Stimulated activated CD8-positive, alpha-beta memory T cell treated with anti-CD3 and anti-CD28 coated beads, Interleukin-7, amount 100 ng/mL, for 4 hours (primary cell): Measurements from ENCODE around the gene NEGR1.

Experiments
- DNase-seq, 2 donors: peaks; one replicate each; pipeline ENCODE4 v3.0.0-alpha.2; 2020; ENCODE audit warnings: low read depth in 2 of 2

Gene NEGR1

GRCh38 chr1:71565831-71566230 is 716.5 kb downstream of the NEGR1 start:
- DNase-seq = no peak

GRCh38 chr1:71565262-71565661 is 717.1 kb downstream of the NEGR1 start:
- no peak for DNase-seq

GRCh38 chr1:71562298-71562697 is 720.0 kb downstream of the NEGR1 start:
- DNase-seq = no peak

- DNase-seq = no peak
Observed at GRCh38 chr1:71561729-71562128, 720.6 kb downstream of the NEGR1 start.

- DNase-seq = no peak
Observed at GRCh38 chr1:71561206-71561605, 721.1 kb downstream of the NEGR1 start.

GRCh38 chr1:71559880-71560279 is 722.5 kb downstream of the NEGR1 start:
- DNase-seq = no peak

- no peak for DNase-seq
Observed at GRCh38 chr1:71557138-71557537, 725.2 kb downstream of the NEGR1 start.

- no peak for DNase-seq
Observed at GRCh38 chr1:71548398-71548890, 733.9 kb downstream of the NEGR1 start.

- DNase-seq = no peak
Observed at GRCh38 chr1:71542155-71542554, 740.2 kb downstream of the NEGR1 start.

- no peak for DNase-seq
Observed at GRCh38 chr1:71533950-71534349, 748.4 kb downstream of the NEGR1 start.

GRCh38 chr1:71532343-71532742 is 750.0 kb downstream of the NEGR1 start:
- DNase-seq = no peak

GRCh38 chr1:71526824-71527223 is 755.5 kb downstream of the NEGR1 start:
- DNase-seq = no peak

- no peak for DNase-seq
Observed at GRCh38 chr1:71522721-71523120, 759.6 kb downstream of the NEGR1 start.

- no peak for DNase-seq
Observed at GRCh38 chr1:71521655-71522264, 760.6 kb downstream of the NEGR1 start.

- DNase-seq = no peak
Observed at GRCh38 chr1:71511505-71511904, 770.8 kb downstream of the NEGR1 start.

- no peak for DNase-seq
Observed at GRCh38 chr1:71510725-71511124, 771.6 kb downstream of the NEGR1 start.

- DNase-seq = no peak
Observed at GRCh38 chr1:71509051-71509595, 773.2 kb downstream of the NEGR1 start.

GRCh38 chr1:71502006-71502405 is 780.3 kb downstream of the NEGR1 start:
- DNase-seq = no peak

GRCh38 chr1:71498542-71498941 is 783.8 kb downstream of the NEGR1 start:
- DNase-seq = no peak

GRCh38 chr1:71494163-71494562 is 788.2 kb downstream of the NEGR1 start:
- no peak for DNase-seq

- no peak for DNase-seq
Observed at GRCh38 chr1:71492298-71493041, 789.9 kb downstream of the NEGR1 start.

- no peak for DNase-seq
Observed at GRCh38 chr1:71490432-71490831, 791.9 kb downstream of the NEGR1 start.
